GM18499 (cell line): Measurements from ENCODE around the gene SCAMP4.

ENCODE experiments used
- ATAC-seq: cut with Tn5 transposase; IDR thresholded peaks from one replicate; pipeline ENCODE4 v1.9.1; 2021; ENCODE audit warnings: moderate number of reproducible peaks; ENCODE audit not compliant: insufficient read depth, unreplicated experiment

SCAMP4 gene

GRCh38 chr19:1911098-1911497 lies 5.9 kb downstream of the SCAMP4 start:
- ATAC-seq = no peak

GRCh38 chr19:1911995-1912394 lies 6.8 kb downstream of the SCAMP4 start:
- no peak for ATAC-seq

- ATAC-seq = no peak
Observed at GRCh38 chr19:1912760-1913505, 7.7 kb downstream of the SCAMP4 start.

GRCh38 chr19:1913781-1914577 lies 8.8 kb downstream of the SCAMP4 start:
- no peak for ATAC-seq

DNA sequence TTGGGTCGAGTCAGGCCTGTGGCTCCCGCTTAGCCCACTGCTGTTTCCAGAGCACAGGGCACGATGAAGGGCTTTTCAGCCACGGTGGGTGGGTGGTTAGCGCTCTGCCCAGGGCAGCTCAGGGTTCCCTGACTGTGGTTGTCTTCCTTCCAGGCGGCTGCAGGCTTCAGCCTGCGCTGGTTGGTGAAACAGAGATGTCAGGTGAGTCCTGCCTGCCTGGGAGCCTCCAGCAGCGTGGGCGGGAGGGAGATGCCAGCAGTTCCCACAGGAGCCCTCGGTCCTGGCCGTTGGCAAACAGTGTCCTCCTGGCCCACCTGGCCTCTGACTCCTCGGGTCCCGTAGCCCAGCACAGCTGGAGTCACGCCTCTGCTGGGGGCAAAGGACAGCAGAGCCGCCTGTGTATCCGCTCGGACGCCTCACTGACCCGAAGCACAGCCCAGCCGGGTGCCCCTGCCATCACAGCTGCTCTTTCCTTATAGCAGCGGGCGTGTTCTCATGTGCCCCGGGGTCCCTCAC lies 9.7 kb downstream of the SCAMP4 start:
- no peak for ATAC-seq

GRCh38 chr19:1917146-1917545 lies 11.9 kb downstream of the SCAMP4 start:
- no peak for ATAC-seq

DNA sequence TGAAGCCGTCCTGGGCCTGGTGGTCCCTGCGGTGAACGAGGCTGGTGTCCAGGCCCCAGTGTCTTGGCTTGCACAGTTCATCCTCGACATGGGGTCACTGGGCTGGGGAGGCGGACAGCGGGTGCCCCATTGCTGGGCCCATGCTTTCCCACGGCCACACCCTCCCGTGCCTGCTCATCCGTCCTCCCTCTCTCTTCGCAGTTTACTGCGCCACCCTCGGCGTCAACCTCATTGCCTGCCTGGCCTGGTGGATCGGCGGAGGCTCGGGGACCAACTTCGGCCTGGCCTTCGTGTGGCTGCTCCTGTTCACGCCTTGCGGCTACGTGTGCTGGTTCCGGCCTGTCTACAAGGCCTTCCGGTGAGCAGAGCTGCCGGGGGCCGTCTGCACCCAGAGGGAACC lies 12.7 kb downstream of the SCAMP4 start:
- ATAC-seq = no peak

DNA sequence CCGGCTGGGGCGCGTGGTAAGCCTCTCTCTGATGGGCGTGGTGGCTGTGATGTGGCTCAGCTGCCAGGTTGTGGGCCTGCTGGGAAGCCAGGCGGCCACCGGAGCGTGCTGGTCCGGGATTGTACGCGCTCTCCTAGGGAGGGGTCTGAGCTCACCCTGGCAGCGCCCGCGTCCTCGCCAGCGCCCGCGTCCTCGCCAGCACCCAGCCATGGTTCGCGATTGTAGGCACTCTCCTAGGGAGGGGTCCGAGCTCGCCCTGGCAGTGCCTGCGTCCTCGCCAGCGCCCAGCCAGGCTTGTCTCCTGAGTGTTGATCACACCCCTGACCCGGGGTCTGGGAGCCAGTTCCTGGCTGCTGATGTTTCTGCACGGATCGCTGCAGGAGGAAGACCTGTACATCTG lies 13.8 kb downstream of the SCAMP4 start:
- ATAC-seq = no peak

GRCh38 chr19:1920644-1921043 lies 15.4 kb downstream of the SCAMP4 start:
- ATAC-seq = no peak

DNA sequence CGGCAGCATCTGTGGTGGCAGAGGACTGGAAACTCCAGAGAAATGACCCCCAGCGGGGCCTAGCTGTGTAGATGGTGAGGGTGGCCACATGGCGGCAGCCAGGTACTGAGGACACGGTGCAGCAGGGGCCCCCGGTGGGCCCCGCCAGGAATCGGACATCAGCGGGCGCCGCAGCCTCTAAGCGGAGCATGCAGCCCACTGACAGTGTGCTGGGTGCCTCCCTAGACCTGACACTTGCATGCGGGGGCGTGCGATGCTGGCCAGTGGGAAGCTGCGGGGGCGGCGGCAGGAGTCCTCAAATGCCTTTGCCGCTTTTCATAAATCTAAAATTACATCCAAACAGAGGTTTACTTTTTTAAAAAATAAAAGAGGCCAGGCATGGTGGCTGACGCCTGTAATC lies 16.1 kb downstream of the SCAMP4 start:
- ATAC-seq = no peak

DNA sequence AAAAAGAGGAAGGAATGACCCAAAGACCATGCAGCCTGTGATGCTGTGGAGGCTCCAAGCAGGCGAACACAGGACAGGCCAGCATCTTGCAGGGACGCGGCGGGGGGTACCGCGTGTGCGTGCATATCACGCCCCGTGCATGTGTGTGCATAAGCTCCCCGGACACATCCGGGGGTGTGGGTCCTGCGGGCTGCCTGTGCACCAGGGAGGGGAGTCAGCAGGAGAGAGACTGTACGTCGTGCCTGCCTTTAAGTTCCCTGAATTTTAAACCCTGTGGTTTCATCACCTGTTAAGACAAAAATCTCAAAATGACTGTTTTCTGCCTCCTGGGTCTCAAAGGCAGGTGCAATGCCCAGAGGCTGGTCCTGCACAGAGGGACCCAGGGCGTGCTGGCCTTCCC lies 16.6 kb downstream of the SCAMP4 start:
- no peak for ATAC-seq

GRCh38 chr19:1922803-1923202 lies 17.6 kb downstream of the SCAMP4 start:
- no peak for ATAC-seq

GRCh38 chr19:1923319-1923718 lies 18.1 kb downstream of the SCAMP4 start:
- peak; percentile 63 for ATAC-seq

DNA sequence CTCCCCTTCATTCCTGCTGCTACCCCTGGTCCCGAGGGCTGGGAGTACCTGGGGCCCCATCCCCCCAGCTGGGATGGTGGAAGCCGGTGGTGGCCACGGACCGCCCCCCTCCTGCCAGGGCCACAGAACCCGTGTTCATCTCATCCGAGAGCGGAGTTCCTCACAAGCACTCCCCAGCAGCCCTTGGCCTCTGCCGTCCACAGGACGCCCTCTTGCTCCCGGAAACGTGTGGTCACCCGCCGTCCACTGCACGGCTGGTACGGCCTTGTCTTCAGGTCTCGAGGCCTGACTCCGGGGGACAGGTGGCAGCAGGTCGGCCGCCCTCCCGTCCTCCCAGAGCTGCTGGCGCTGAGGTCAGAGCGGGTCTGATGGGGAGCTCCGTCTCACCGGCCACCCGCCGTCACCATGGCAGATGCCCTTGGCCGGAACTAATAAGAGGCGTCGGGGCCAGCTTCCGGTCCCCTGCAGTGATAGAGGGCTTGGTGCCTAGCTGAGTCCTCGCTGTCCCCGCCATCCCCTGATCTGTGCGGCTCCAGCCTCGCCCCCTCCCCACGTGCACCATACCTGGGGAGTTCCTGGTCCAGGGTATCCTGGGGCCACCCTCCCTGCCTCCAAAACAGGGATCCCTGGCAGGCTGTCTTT lies 19.2 kb downstream of the SCAMP4 start:
- no peak for ATAC-seq

GRCh38 chr19:1925544-1925943 lies 20.3 kb downstream of the SCAMP4 start:
- no peak for ATAC-seq

- no peak for ATAC-seq
Observed at GRCh38 chr19:1929021-1929742, 24.0 kb downstream of the SCAMP4 start.

DNA sequence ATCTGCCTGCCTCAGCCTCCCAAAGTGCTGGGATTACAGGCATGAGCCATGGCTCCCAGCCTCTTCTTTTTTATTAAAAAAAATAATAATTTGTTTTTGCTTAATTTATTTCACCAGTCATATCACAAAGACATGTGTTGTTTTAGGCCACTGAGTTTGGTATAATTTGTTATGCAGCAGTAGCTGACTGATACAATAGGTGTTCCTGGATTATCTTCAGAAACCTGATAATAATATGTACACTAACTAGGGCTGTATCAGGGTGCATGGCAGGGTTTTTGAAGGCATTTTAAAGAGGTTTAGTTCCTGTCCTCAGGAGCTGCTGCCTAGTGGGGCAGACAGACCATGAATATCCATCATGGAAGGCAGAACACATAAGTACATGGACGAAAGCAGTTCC lies 26.2 kb downstream of the SCAMP4 start:
- ATAC-seq = no peak

- ATAC-seq = no peak
Observed at GRCh38 chr19:1932395-1932794, 27.2 kb downstream of the SCAMP4 start.

- ATAC-seq = no peak
Observed at GRCh38 chr19:1933244-1933643, 28.0 kb downstream of the SCAMP4 start.

DNA sequence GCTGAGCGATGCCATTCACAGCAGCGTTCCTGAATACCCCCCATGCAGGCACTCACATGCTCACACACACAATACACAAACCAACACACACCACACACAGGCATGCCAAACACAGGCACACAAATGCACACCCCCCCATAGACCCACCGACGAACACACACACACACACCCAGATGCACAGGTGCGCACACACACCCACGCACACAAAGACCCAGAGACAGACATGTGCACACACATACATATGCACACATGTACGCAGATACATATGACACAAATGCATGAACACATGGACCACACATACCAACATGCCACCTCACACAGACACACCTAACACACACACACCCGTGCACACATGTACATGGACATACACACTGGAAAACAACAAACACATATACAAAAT lies 28.7 kb downstream of the SCAMP4 start:
- ATAC-seq = no peak
